Measurements from ENCODE around the gene NANOS3. TPM values are rescaled to one million over a fixed set of nuclear protein-coding genes. Genes with fewer than 3 reads are reported as not detected.
"Not testable (repeated sequence)": the region's sequence is repeated elsewhere in the genome, so short reads cannot be mapped to it uniquely, and the experiment has no call there.

The NANOS3 gene
- total RNA-seq, 1 experiment from 2014 or later: not detected

DNA sequence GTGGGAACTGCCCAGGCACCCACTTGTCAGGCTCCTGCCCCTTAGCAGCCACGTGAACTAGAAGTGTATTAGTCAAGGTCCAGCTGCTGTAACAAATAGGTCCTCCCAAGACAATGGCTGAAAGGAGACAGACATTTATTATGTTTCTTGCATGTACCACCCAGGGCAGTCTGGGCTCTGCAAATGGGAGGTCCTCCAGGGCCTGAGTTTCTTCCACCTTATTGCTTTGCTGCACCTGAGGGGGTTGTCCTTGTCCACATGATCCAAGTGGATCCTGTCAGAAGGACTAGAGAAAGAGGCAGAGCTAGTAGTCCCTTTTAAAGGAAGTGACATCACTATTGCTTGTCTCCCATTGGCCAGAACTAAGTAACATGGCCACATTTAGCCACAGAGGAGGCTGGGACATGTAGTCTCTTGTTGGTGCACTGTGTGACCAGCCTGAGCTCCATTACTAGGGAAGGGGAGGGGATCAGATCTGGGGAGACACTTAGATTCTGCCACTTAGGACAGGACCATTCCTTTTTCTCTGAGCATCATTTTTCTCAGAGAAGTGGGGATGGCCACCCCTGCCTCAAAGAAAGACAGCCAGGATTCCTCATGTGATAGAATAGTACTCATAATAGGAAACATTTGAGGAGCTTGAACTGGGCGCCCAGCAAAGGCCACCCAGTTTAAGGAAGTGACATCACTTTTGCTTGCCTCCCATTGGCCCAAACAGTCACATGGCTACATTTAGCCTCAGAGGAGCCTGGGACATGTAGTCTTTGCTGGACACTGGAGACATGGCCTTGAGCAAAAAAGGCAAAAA is 44.2 kb downstream of the NANOS3 start:
- peak; percentile 48 for DNase-seq (ENCODE audit: low spot score)

DNA sequence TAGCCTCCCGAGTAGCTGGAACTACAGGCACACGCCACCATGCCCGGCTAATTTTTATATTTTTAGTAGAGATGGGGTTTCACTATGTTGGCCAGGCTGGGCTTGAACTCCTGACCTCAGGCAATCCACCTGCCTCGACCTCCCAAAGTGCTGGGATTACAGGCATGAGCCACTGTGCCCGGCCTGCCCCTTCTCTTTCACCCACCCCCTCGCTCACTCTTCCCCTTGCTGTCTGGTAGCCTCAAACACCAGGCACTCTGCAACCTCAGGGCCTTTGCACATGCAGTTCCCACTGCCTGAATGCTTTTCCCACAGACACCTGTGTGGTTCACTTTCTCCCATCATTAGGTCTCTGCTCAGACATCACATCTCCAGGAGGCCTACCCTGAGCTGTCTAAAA is 45.2 kb downstream of the NANOS3 start:
- DNase-seq (ENCODE audit: low spot score): not testable (repeated sequence)

DNA sequence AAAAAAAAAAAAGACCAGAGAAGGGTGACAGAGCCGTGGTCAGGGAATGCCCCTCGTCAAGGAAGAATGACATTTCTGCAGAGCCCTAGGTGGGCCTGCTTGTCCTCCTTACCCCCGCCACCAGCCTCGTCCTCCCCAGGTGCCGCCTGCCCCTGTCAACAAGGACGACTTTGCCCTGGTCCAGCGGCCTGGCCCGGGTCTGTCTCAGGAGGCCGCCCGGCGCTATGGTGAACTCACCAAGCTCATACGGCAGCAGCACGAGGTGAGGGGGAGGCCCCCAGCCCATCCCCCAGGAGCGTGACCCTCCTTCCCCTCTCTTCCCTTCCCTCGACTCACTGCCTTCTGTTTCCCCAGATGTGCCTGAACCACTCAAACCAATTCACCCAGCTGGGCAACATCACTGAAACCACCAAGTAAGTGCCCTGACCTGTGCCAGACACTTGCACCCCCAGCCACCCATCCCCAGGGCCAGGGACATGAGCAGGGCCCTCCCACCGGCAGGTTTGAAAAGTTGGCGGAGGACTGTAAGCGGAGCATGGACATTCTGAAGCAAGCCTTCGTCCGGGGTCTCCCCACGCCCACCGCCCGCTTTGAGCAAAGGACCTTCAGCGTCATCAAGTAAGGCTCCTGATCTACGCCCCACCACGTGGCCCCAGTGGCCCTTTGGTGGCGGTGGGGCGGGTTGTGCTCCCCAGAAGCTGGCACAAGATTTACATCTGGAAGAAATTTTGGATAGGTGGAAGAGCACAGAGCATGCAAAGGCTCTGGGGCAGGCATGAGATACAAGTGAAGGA is 46.5 kb downstream of the NANOS3 start:
- DNase-seq (ENCODE audit: low spot score): no peak

DNA sequence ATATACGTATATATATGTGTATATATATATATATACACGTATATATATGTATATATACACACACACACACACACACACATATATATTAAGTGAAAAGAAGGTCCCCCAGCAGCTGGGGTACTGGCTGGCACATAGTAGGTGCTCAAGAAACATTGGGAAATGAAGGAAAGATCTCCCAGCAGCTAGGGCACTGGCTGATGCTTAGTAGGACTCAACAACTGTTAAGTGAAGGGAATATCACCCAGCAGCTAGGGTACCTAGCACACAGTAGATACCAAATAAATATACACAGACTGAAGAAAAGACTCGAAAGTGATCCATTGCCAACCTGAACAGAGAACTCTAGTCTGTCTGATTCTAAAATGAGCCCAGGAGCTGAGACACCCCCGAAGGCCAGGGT is 49.1 kb downstream of the NANOS3 start:
- no peak for DNase-seq (ENCODE audit: low spot score)

DNA sequence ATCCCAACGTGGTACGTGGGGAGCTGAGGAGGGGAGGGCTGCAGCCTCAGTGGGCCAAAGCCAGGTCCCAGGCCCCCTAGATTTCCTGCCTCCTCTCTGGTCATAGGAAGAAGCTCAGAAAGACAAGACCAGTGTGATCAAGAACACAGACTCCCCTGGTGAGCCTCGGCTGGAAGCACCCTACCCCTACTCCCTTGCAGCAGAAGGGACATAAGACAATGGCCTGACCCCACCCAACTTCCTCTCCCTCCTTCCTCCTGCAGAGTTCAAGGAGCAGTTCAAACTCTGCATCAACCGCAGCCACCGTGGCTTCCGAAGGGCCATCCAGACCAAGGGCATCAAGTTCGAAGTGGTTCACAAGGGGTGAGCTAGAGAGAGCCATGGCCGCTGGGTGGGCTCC is 49.8 kb downstream of the NANOS3 start:
- no peak for DNase-seq (ENCODE audit: low spot score)

DNA sequence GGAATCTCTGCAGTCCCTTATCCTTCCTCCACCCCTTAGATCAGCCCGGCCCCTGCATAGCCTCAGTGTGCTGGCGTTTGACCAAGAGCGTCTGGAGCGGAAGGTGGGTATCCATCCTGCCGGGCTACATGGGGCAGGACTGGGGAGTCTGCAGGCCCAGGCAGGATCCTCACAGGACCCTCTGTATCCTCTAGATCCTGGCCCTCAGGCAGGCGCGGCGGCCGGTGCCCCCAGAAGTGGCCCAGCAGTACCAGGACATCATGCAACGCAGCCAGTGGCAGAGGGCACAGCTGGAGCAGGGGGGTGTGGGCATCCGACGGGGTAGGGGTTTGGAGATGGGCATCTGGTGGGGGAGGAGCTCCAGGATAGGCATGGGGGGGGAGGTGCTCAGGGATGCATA is 52.4 kb downstream of the NANOS3 start:
- DNase-seq (ENCODE audit: low spot score): no peak

DNA sequence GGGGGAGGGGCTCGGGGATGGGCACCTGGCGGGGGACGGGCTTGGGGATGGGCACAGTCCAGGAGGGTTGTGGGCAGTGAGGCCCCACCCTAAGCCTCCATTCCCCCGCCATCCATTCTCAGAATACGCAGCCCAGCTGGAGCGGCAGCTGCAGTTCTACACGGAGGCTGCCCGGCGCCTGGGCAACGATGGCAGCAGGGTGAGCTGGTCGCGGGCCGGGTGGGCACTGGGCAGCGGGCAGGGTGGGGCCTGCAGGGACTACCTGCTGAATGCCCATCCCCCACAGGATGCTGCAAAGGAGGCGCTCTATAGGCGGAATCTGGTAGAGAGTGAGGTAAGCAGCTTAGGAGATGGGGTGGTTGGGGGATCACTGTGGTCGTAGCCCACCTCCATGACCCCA is 53.0 kb downstream of the NANOS3 start:
- DNase-seq (ENCODE audit: low spot score): no peak

Small RNA genes lying within 50 kb of the gene (small RNA-seq; reads per million reads assigned to genes)
- gene MIR181C: 1.5 reads per million, percentile 55 among the genes with 10 or more reads in this experiment
- gene MIR181D: 1.7 reads per million, percentile 60 among the genes with 10 or more reads in this experiment

Other genes with a start within 250 kb of the NANOS3 start
- gene MRI1, start 112.6 kb upstream of the NANOS3 start, total RNA-seq (2014; rRNA removed; shearing (Covaris generic)): 21.9 and 22.2 TPM in 2 replicates
- gene C19orf53, start 102.7 kb upstream of the NANOS3 start, total RNA-seq (2014; rRNA removed; shearing (Covaris generic)): 115 and 182 TPM in 2 replicates
- gene ZSWIM4, start 81.7 kb upstream of the NANOS3 start, total RNA-seq (2014; rRNA removed; shearing (Covaris generic)): 4.3 and 4.4 TPM in 2 replicates
- 2.2 and 3.9 TPM in 2 replicates for gene BRME1, start 29.0 kb downstream of the NANOS3 start, total RNA-seq (2014; rRNA removed; shearing (Covaris generic))
- 36.0 and 39.6 TPM in 2 replicates for gene CC2D1A, start 29.1 kb downstream of the NANOS3 start, total RNA-seq (2014; rRNA removed; shearing (Covaris generic))
- 0.34 and 1.1 TPM in 2 replicates for gene PODNL1, start 61.3 kb downstream of the NANOS3 start, total RNA-seq (2014; rRNA removed; shearing (Covaris generic))
- gene DCAF15, start 75.4 kb downstream of the NANOS3 start, total RNA-seq (2014; rRNA removed; shearing (Covaris generic)): 46.6 and 47.2 TPM in 2 replicates
- gene RFX1, start 129.2 kb downstream of the NANOS3 start, total RNA-seq (2014; rRNA removed; shearing (Covaris generic)): 6.0 and 6.2 TPM in 2 replicates
- gene RLN3, start 151.0 kb downstream of the NANOS3 start, total RNA-seq (2014; rRNA removed; shearing (Covaris generic)): not detected in 2 replicates
- 0.10 TPM in 1 of 2 replicates, not detected in the other for gene IL27RA, start 154.6 kb downstream of the NANOS3 start, total RNA-seq (2014; rRNA removed; shearing (Covaris generic))
- gene PALM3, start 184.9 kb downstream of the NANOS3 start, total RNA-seq (2014; rRNA removed; shearing (Covaris generic)): 0.08 and 0.20 TPM in 2 replicates
- 0.37 and 0.74 TPM in 2 replicates for gene MISP3, start 195.7 kb downstream of the NANOS3 start, total RNA-seq (2014; rRNA removed; shearing (Covaris generic))
- gene C19orf67, start 208.6 kb downstream of the NANOS3 start, total RNA-seq (2014; rRNA removed; shearing (Covaris generic)): not detected in 2 replicates
- gene SAMD1, start 213.6 kb downstream of the NANOS3 start, total RNA-seq (2014; rRNA removed; shearing (Covaris generic)): 71.7 and 89.0 TPM in 2 replicates
- 19.4 and 25.0 TPM in 2 replicates for gene PRKACA, start 240.6 kb downstream of the NANOS3 start, total RNA-seq (2014; rRNA removed; shearing (Covaris generic))